ENCODE results near the gene ACY1.

DNA sequence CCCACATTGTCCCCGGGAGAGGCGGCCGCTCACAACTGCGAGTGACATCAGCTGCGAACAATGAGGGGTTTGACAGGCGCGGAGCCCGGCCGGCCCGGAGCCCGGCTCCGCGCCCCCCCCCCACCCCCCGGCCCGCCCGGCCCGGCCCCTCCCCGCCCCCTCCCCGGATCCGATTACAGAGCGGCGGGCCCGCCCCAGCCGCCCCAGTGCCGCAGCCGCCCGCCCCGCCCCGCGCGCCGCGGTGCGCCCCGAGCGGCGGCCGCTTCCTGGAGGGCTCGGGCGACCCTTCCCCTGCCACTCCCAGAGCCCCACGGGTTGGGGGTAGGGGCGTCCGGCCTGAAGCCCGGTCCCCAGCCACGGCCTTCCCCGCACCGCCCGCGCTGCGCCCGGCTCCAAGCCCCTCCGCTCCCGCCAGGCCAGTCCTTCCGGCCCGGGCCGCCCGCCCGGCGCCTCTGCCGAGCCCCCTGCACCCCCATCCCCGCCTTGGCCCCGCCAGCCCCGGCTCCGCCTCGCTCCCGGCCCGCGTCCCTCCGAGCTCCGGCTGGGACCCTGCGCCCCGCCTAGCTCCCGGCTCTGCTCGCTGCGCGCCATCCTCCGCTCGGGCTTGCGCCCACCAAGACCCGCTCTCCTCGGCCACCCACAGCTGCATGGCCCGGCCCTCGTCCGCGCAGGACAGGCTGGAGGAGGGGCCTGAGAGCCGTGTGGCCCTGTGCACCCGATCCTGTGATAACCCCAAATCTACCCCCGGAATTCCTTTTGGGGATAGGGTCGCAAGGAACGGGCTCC, 15.8 kb upstream of the ACY1 start, which contains the start of gene PCBP4:
- TF ChIP-seq, protein P1, sequence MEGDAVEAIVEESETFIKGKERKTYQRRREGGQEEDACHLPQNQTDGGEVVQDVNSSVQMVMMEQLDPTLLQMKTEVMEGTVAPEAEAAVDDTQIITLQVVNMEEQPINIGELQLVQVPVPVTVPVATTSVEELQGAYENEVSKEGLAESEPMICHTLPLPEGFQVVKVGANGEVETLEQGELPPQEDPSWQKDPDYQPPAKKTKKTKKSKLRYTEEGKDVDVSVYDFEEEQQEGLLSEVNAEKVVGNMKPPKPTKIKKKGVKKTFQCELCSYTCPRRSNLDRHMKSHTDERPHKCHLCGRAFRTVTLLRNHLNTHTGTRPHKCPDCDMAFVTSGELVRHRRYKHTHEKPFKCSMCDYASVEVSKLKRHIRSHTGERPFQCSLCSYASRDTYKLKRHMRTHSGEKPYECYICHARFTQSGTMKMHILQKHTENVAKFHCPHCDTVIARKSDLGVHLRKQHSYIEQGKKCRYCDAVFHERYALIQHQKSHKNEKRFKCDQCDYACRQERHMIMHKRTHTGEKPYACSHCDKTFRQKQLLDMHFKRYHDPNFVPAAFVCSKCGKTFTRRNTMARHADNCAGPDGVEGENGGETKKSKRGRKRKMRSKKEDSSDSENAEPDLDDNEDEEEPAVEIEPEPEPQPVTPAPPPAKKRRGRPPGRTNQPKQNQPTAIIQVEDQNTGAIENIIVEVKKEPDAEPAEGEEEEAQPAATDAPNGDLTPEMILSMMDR (IDR thresholded peaks at IDR 0.05): no peak
- TF ChIP-seq POLR2A (IDR thresholded peaks at IDR 0.05): no peak
- peak in 1 of 3 donors; percentile 14 for TF ChIP-seq POLR2AphosphoS5 (IDR thresholded peaks at IDR 0.05)

Measured in breast epithelium (tissue), 3 donors.